ENCODE data around the gene MYO10.
"Not testable (repeated sequence)": the region's sequence is repeated elsewhere in the genome, so short reads cannot be mapped to it uniquely, and the experiment has no call there.

Gene MYO10

GRCh38 chr5:16936150-16936988 is at the start of gene MYO10 (continued):
- TF ChIP-seq ZNF366 (tag by site-specific recombination; conservative IDR thresholded peaks at IDR 0.05) (peak; percentile 38; the same call in 1 of the 2 replicates), ZBTB44 (tag by site-specific recombination; IDR thresholded peaks at IDR 0.05) (peak; percentile 54; the same call in 1 of the 2 replicates), ZNF24 (tag by site-specific recombination; IDR thresholded peaks at IDR 0.05) (peak; percentile 51; the same call in 1 of the 2 replicates)

GRCh38 chr5:16985304-16985703 is 49.2 kb upstream of the MYO10 start:
- H3K4me1 ChIP-seq (ENCODE audit: control insufficient read depth, insufficient read depth, low read length); CTCF ChIA-PET; H3K4me3 ChIP-seq (ENCODE audit: low read depth, low read length); H3K36me3 ChIP-seq (ENCODE audit: control insufficient read depth in 2 of 2, insufficient read depth in 1 of 2, low read length in 2 of 2); H3K27ac ChIP-seq (ENCODE audit: extremely low read depth, low read depth, low read length); POLR2A ChIA-PET; H3K9me3 ChIP-seq (ENCODE audit: control insufficient read depth, insufficient read depth, low read depth, low read length): not testable (repeated sequence)

- Histone ChIP-seq H3K4me3 (ENCODE audit: low read depth, low read length) (no peak overlapping the region), H3K27ac (ENCODE audit: extremely low read depth, low read depth, low read length) (no peak overlapping the region), H3K36me3 (ENCODE audit: control insufficient read depth in 2 of 2, insufficient read depth in 1 of 2, low read length in 2 of 2) (no peaks in the 10 kb centered on the region; a peak in 1 of 3 replicates), H3K4me1 (ENCODE audit: control insufficient read depth, insufficient read depth, low read length) (no peaks in the 10 kb centered on the region), H3K9me3 (ENCODE audit: control insufficient read depth, insufficient read depth, low read depth, low read length) (no peaks in the 10 kb centered on the region)
- TF ChIP-seq ZNF404 (tag by site-specific recombination; IDR thresholded peaks at IDR 0.05) (no peak), ZNF239 (tag by site-specific recombination; IDR thresholded peaks at IDR 0.05) (no peak), ZNF174 (tag by site-specific recombination; IDR thresholded peaks at IDR 0.05) (no peak)
- POLR2A ChIA-PET, result no interaction called here
- CTCF ChIA-PET, result interaction anchor here (0.6 kb wide), 1 partner anchor 44 kb away, joined by 3 read pairs; no protein-coding TSS in a partner anchor
Observed at GRCh38 chr5:16983972-16984371, 47.9 kb upstream of the MYO10 start.

GRCh38 chr5:16983022-16983639 is 47.0 kb upstream of the MYO10 start:
- no peaks in the 10 kb centered on the region for H3K9me3 ChIP-seq (ENCODE audit: control insufficient read depth, insufficient read depth, low read depth, low read length)
- H3K4me3 ChIP-seq (ENCODE audit: low read depth, low read length), result no peak overlapping the region
- no peak overlapping the region for H3K27ac ChIP-seq (ENCODE audit: extremely low read depth, low read depth, low read length)
- H3K4me1 ChIP-seq (ENCODE audit: control insufficient read depth, insufficient read depth, low read length), result no peaks in the 10 kb centered on the region
- H3K36me3 ChIP-seq (ENCODE audit: control insufficient read depth in 2 of 2, insufficient read depth in 1 of 2, low read length in 2 of 2), result no peaks in the 10 kb centered on the region; a peak in 1 of 3 replicates
- TF ChIP-seq ZNF571 (tag by site-specific recombination; IDR thresholded peaks at IDR 0.05), result no peak
- no peak for TF ChIP-seq ZNF146 (tag by site-specific recombination; IDR thresholded peaks at IDR 0.05)
- TF ChIP-seq HOXD13 (CRISPR knock-in tag; IDR thresholded peaks at IDR 0.05; ENCODE audit: borderline replicate concordance), result no peak
- no peak for TF ChIP-seq ZBTB49 (tag by site-specific recombination; IDR thresholded peaks at IDR 0.05; ENCODE audit: low read depth)
- no peak for TF ChIP-seq ZNF624 (tag by site-specific recombination; IDR thresholded peaks at IDR 0.05)
- no peak for TF ChIP-seq ZNF501 (tag by site-specific recombination; IDR thresholded peaks at IDR 0.05)
- TF ChIP-seq ZNF670 (tag by site-specific recombination; IDR thresholded peaks at IDR 0.05; ENCODE audit: low read depth), result no peak
- no peak for TF ChIP-seq SCRT1 (tag by site-specific recombination; IDR thresholded peaks at IDR 0.05; ENCODE audit: borderline replicate concordance)
- POLR2A ChIA-PET, result no interaction called here
- CTCF ChIA-PET, result interaction anchor here (0.5 to 1.2 kb wide), 4 partner anchors 9 to 436 kb away, joined by 3 to 8 read pairs (median 4); no protein-coding TSS in a partner anchor
